ENCODE data around the gene OTUB1.

The OTUB1 gene

GRCh38 chr11:64006398-64006797 lies 20.2 kb downstream of the OTUB1 start:
- Histone ChIP-seq H3K36me3 (ENCODE audit: low read depth) (no peaks in the 10 kb centered on the region), H3K27me3 (ENCODE audit: insufficient read depth, poor library complexity, severe bottlenecking) (no peaks in the 10 kb centered on the region), H3K4me3 (ENCODE audit: severe bottlenecking) (no peak overlapping the region), H3K4me1 (ENCODE audit: insufficient read depth, poor library complexity, severe bottlenecking) (no peaks in the 10 kb centered on the region), H3K9me3 (ENCODE audit: severe bottlenecking) (no peaks in the 10 kb centered on the region), H3K27ac (ENCODE audit: poor library complexity, severe bottlenecking) (no peak overlapping the region)
- ATAC-seq (ENCODE audit: low read depth) (no peak), DNase-seq (ENCODE audit: low spot score) (no peak)
- TF ChIP-seq, protein P1, sequence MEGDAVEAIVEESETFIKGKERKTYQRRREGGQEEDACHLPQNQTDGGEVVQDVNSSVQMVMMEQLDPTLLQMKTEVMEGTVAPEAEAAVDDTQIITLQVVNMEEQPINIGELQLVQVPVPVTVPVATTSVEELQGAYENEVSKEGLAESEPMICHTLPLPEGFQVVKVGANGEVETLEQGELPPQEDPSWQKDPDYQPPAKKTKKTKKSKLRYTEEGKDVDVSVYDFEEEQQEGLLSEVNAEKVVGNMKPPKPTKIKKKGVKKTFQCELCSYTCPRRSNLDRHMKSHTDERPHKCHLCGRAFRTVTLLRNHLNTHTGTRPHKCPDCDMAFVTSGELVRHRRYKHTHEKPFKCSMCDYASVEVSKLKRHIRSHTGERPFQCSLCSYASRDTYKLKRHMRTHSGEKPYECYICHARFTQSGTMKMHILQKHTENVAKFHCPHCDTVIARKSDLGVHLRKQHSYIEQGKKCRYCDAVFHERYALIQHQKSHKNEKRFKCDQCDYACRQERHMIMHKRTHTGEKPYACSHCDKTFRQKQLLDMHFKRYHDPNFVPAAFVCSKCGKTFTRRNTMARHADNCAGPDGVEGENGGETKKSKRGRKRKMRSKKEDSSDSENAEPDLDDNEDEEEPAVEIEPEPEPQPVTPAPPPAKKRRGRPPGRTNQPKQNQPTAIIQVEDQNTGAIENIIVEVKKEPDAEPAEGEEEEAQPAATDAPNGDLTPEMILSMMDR (IDR thresholded peaks at IDR 0.05; ENCODE audit: poor library complexity, severe bottlenecking): no peak

- Histone ChIP-seq H3K9me3 (ENCODE audit: severe bottlenecking) (no peaks in the 10 kb centered on the region), H3K27me3 (ENCODE audit: insufficient read depth, poor library complexity, severe bottlenecking) (no peaks in the 10 kb centered on the region), H3K27ac (ENCODE audit: poor library complexity, severe bottlenecking) (no peak overlapping the region), H3K4me1 (ENCODE audit: insufficient read depth, poor library complexity, severe bottlenecking) (no peaks in the 10 kb centered on the region), H3K4me3 (ENCODE audit: severe bottlenecking) (no peak overlapping the region), H3K36me3 (ENCODE audit: low read depth) (no peaks in the 10 kb centered on the region)
- ATAC-seq (ENCODE audit: low read depth) (peak; percentile 31; the same call in 1 of the 3 replicates), DNase-seq (ENCODE audit: low spot score) (no peak)
- TF ChIP-seq, protein P1 (IDR thresholded peaks at IDR 0.05; ENCODE audit: poor library complexity, severe bottlenecking): no peak
These were observed 21.0 kb downstream of the OTUB1 start for GRCh38 chr11:64007160-64007628.

- no peaks in the 10 kb centered on the region for H3K27me3 ChIP-seq (ENCODE audit: insufficient read depth, poor library complexity, severe bottlenecking)
- TF ChIP-seq, protein P1 (IDR thresholded peaks at IDR 0.05; ENCODE audit: poor library complexity, severe bottlenecking): no peak
- no peak for DNase-seq (ENCODE audit: low spot score)
- no peaks in the 10 kb centered on the region for H3K4me1 ChIP-seq (ENCODE audit: insufficient read depth, poor library complexity, severe bottlenecking)
- H3K4me3 ChIP-seq (ENCODE audit: severe bottlenecking): no peak overlapping the region
- ATAC-seq (ENCODE audit: low read depth): no peak
- H3K9me3 ChIP-seq (ENCODE audit: severe bottlenecking): no peaks in the 10 kb centered on the region
- no peak overlapping the region for H3K27ac ChIP-seq (ENCODE audit: poor library complexity, severe bottlenecking)
- H3K36me3 ChIP-seq (ENCODE audit: low read depth): no peaks in the 10 kb centered on the region
These were observed 21.5 kb downstream of the OTUB1 start for GRCh38 chr11:64007629-64008282.

DNA sequence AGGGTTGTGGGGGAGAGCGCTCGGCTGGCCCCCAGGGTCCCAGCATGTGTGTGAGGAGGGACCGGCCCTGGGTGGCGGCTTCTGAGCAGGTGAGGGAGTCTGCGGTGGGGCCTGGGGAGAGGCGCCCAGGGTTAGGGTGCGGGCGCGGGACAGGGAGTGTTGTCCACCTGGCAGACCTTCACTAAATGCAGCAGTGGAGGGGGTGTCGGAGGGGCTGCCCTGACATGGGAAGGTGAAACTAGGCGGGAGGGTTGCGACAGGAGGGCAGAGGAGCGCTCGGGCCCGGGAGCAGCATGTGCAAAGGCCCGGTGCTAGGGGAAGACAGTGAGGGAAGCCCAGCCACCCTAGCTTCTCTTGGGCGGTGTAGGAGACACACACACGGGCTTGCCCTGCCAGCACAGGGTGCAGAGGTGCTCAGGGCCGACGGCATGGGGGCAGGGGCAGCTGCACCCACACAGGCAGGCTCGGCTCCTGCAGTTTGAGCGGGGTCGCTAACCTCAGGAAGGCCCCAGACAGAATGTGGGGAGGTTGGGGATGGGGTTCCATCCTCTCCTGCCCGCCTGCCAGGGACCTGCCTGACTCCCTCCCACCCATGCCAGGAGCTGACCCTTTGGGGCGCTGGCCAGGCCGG lies 22.2 kb downstream of the OTUB1 start:
- DNase-seq (ENCODE audit: low spot score) (no peak), ATAC-seq (ENCODE audit: low read depth) (no peak)
- H3K27ac ChIP-seq (ENCODE audit: poor library complexity, severe bottlenecking): no peak overlapping the region
- H3K36me3 ChIP-seq (ENCODE audit: low read depth): no peaks in the 10 kb centered on the region
- H3K27me3 ChIP-seq (ENCODE audit: insufficient read depth, poor library complexity, severe bottlenecking): no peaks in the 10 kb centered on the region
- no peaks in the 10 kb centered on the region for H3K4me1 ChIP-seq (ENCODE audit: insufficient read depth, poor library complexity, severe bottlenecking)
- no peak overlapping the region for H3K4me3 ChIP-seq (ENCODE audit: severe bottlenecking)
- TF ChIP-seq, protein P1 (IDR thresholded peaks at IDR 0.05; ENCODE audit: poor library complexity, severe bottlenecking): no peak
- no peaks in the 10 kb centered on the region for H3K9me3 ChIP-seq (ENCODE audit: severe bottlenecking)
